ENCODE data around the gene HLA-DPB1. TPM values are rescaled to one million over a fixed set of nuclear protein-coding genes. Genes with fewer than 3 reads are reported as not detected.

HLA-DPB1 gene
- total RNA-seq, 1 experiment from 2014 or later, result not detected

DNA sequence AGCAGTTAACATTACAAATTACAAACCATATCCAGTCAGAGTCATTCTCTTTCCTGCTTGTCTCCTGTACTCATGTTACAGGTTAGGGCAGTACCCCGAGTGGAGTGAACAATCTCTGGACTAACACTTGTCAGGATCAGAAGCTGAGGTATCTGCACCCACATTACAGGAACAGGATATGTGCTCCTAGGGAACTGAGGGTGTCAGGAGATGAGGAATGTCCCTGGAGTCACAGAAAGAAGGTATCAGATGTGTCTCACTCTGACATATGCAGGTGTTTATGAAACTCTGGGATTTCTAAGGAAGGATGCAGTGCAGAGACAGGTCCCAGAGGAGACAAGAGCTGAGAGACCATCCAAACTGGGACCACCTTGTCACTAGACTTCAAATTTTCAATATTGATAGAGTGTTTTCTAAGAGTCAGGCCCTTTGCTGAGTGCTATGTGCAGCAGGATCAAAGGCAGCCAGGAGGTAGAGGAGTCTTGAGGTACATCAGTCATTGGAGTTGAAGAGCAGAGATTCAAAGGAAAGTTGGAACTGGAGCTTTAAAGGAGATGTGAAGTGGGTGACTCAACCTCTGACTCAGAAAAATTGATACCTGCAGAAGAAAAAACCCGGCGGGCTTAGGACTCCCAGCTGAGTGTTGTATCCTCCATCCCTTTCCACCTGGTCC, 12.6 kb downstream of the HLA-DPB1 start:
- Histone ChIP-seq H2AFZ (ENCODE audit: low read length) (no peak overlapping the region), H3K4me1 (ENCODE audit: insufficient read depth, low read length) (0 out of 2 replicates have a peak, but pooled peaks cover 4% of the 10 kb centered on the region), H3K27me3 (ENCODE audit: low read length) (peaks cover 56% of the 10 kb centered on the region), H4K20me1 (ENCODE audit: low read length) (no peaks in the 10 kb centered on the region), H3K9ac (ENCODE audit: low read length) (no peak overlapping the region), H3K79me2 (ENCODE audit: low read length) (no peaks in the 10 kb centered on the region), H3K36me3 (ENCODE audit: low read depth, low read length) (no peaks in the 10 kb centered on the region), H3K9me2 (replicated peaks; ENCODE audit: low read length) (no peaks in the 10 kb centered on the region), H3K9me3 (ENCODE audit: low read length) (no peaks in the 10 kb centered on the region), H3K27ac (ENCODE audit: low read length) (no peak overlapping the region), H3K4me3 (ENCODE audit: low read length) (no peak overlapping the region), H3F3A (ENCODE audit: low read length, unreplicated experiment) (no peaks in the 10 kb centered on the region), H3K4me2 (ENCODE audit: low read length) (no peak overlapping the region)
- no TSS peak for BruUV-seq (replicated peaks)
- ATAC-seq (peak; percentile 68), DNase-seq (peak; percentile 62)
- no peak for TF ChIP-seq EZH2 (IDR thresholded peaks at IDR 0.05; ENCODE audit: low read length, unreplicated experiment)
- TF ChIP-seq, protein P1, sequence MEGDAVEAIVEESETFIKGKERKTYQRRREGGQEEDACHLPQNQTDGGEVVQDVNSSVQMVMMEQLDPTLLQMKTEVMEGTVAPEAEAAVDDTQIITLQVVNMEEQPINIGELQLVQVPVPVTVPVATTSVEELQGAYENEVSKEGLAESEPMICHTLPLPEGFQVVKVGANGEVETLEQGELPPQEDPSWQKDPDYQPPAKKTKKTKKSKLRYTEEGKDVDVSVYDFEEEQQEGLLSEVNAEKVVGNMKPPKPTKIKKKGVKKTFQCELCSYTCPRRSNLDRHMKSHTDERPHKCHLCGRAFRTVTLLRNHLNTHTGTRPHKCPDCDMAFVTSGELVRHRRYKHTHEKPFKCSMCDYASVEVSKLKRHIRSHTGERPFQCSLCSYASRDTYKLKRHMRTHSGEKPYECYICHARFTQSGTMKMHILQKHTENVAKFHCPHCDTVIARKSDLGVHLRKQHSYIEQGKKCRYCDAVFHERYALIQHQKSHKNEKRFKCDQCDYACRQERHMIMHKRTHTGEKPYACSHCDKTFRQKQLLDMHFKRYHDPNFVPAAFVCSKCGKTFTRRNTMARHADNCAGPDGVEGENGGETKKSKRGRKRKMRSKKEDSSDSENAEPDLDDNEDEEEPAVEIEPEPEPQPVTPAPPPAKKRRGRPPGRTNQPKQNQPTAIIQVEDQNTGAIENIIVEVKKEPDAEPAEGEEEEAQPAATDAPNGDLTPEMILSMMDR (conservative IDR thresholded peaks at IDR 0.05; ENCODE audit: low read depth, low read length), result no peak
- TF ChIP-seq EZH2phosphoT487 (IDR thresholded peaks at IDR 0.05; ENCODE audit: borderline replicate concordance, low read length), result no peak
- intact Hi-C loops (cut with micrococcal nuclease), result no loop called here
- ChIA-PET POLR2A (ENCODE audit: unreplicated experiment) (no interaction called here), CTCF (interaction anchor here (0.7 kb wide), 1 partner anchor 356 kb away, joined by 3 read pairs; no protein-coding TSS in a partner anchor)

DNA sequence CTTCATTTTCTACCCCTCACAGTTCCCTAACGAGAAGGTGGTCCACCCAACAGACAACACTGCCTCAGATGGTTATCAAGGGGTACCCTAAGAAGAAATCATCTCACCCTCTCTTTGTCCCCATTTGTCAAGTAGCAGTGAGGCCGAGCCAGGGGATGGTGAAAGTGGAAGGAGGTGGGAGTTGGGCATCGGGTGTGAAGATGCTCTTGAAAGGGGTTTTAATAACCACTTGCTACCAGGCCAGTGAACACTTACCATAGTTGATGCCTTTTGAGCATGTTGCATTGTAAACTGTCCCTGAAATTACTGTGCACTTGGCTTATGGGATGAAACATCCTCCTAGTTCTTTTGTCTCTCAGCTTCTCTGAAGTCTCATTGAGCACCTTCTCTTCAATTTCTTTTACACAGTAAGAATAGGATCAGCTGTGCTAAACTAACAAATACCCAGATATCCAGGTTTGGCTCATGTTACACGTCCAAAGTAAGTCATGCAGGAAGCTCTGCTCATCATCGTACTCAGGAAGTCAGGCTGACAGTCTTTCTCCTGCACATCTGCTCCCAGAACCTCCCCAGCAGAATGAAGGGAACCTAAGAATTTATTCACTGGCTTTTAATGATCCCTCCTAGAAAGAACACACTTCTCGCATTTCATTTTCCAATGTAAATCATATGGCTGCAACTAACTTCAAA, 13.3 kb downstream of the HLA-DPB1 start:
- TF ChIP-seq EZH2 (IDR thresholded peaks at IDR 0.05; ENCODE audit: low read length, unreplicated experiment) (no peak), EZH2phosphoT487 (IDR thresholded peaks at IDR 0.05; ENCODE audit: borderline replicate concordance, low read length) (no peak)
- TF ChIP-seq, protein P1 (conservative IDR thresholded peaks at IDR 0.05; ENCODE audit: low read depth, low read length), result no peak
- Histone ChIP-seq H4K20me1 (ENCODE audit: low read length) (no peaks in the 10 kb centered on the region), H3K27ac (ENCODE audit: low read length) (no peak overlapping the region), H3K4me2 (ENCODE audit: low read length) (no peak overlapping the region), H3K9me2 (replicated peaks; ENCODE audit: low read length) (no peaks in the 10 kb centered on the region), H3K36me3 (ENCODE audit: low read depth, low read length) (no peaks in the 10 kb centered on the region), H3K4me1 (ENCODE audit: insufficient read depth, low read length) (0 out of 2 replicates have a peak, but pooled peaks cover 4% of the 10 kb centered on the region), H3F3A (ENCODE audit: low read length, unreplicated experiment) (no peaks in the 10 kb centered on the region), H3K9ac (ENCODE audit: low read length) (no peak overlapping the region), H2AFZ (ENCODE audit: low read length) (no peak overlapping the region), H3K4me3 (ENCODE audit: low read length) (no peak overlapping the region), H3K27me3 (ENCODE audit: low read length) (peaks cover 52% of the 10 kb centered on the region), H3K9me3 (ENCODE audit: low read length) (no peaks in the 10 kb centered on the region), H3K79me2 (ENCODE audit: low read length) (no peaks in the 10 kb centered on the region)
- ChIA-PET CTCF (no interaction called here), POLR2A (ENCODE audit: unreplicated experiment) (no interaction called here)
- peak; percentile 31; the same call in 1 of the 2 replicates for ATAC-seq
- DNase-seq, result no peak
- intact Hi-C loops (cut with micrococcal nuclease), result no loop called here
- no TSS peak for BruUV-seq (replicated peaks)

DNA sequence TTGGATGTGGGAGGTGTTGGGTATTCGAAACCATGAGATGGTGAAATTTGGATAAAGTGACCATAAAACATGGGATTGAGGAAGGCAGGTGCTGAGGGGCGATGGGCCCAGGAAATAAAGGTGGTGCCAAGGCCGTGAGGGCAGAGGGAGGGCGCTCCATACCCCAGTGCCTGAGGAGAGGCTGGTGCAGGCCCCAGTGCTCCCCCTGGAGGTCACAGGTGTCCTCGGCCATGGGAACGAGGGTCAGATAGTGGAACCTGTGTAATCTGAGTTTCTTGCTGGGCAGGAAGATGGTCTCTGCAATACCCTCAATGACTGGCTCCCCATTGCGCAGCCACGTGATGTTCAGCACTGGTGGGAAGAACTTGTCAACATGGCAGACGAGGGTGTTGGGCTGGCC, 16.2 kb downstream of the HLA-DPB1 start:
- Histone ChIP-seq H3K9me2 (replicated peaks; ENCODE audit: low read length) (no peaks in the 10 kb centered on the region), H3K9me3 (ENCODE audit: low read length) (no peaks in the 10 kb centered on the region), H3K4me1 (ENCODE audit: insufficient read depth, low read length) (0 out of 2 replicates have a peak, but pooled peaks cover 4% of the 10 kb centered on the region), H2AFZ (ENCODE audit: low read length) (no peak overlapping the region), H3K27me3 (ENCODE audit: low read length) (peaks cover 28% of the 10 kb centered on the region), H3K4me2 (ENCODE audit: low read length) (no peak overlapping the region), H4K20me1 (ENCODE audit: low read length) (no peaks in the 10 kb centered on the region), H3K27ac (ENCODE audit: low read length) (no peak overlapping the region), H3K4me3 (ENCODE audit: low read length) (no peak overlapping the region), H3F3A (ENCODE audit: low read length, unreplicated experiment) (no peaks in the 10 kb centered on the region), H3K36me3 (ENCODE audit: low read depth, low read length) (no peaks in the 10 kb centered on the region), H3K9ac (ENCODE audit: low read length) (no peak overlapping the region), H3K79me2 (ENCODE audit: low read length) (no peaks in the 10 kb centered on the region)
- DNase-seq, result peak; percentile 9
- peak; percentile 37; the same call in 1 of the 2 replicates for ATAC-seq
- BruUV-seq (replicated peaks), result no TSS peak
- TF ChIP-seq, protein P1 (conservative IDR thresholded peaks at IDR 0.05; ENCODE audit: low read depth, low read length), result peak; percentile 67
- no peak for TF ChIP-seq EZH2 (IDR thresholded peaks at IDR 0.05; ENCODE audit: low read length, unreplicated experiment)
- POLR2A ChIA-PET (ENCODE audit: unreplicated experiment), result no interaction called here
- intact Hi-C loops (cut with micrococcal nuclease), result loop anchor here (2.0 kb wide), 1 partner anchor 77 kb away; no protein-coding TSS in a partner anchor
- CTCF ChIA-PET, result no interaction called here
